A549 (cell line): ENCODE data around the gene FBXL7.

ENCODE experiments used
- BCL3 ChIP-seq: fragments of >200 bp; sonication (Bioruptor Twin); formaldehyde crosslinking; IDR thresholded peaks from 3 replicates; pipeline ENCODE4 v1.6.1; 2016
- EP300 ChIP-seq, 2 experiments: fragments of >200 bp; sonication (Bioruptor Twin); formaldehyde crosslinking; IDR thresholded peaks; 2 replicates in 1 of 2; 3 replicates in 1 of 2; pipeline ENCODE4 v1.6.1; 2016 to 2017
- MAX ChIP-seq: IDR thresholded peaks from 2 replicates; pipeline ENCODE4 v1.6.1; 2012
- POLR2A ChIP-seq: IDR thresholded peaks from 2 replicates; pipeline ENCODE4 v1.6.1; 2012; ENCODE audit warnings: mild to moderate bottlenecking, low read length

GRCh38 chr5:15601853-15602252 is 101.9 kb downstream of the FBXL7 start:
- TF ChIP-seq BCL3 = no peak
- TF ChIP-seq MAX = no peak
- TF ChIP-seq POLR2A = no peak
- no peak for TF ChIP-seq EP300 (IDR thresholded peaks at IDR 0.05)
